ENCODE results near the gene AIPL1. TPM values are rescaled to one million over a fixed set of nuclear protein-coding genes. Genes with fewer than 3 reads are reported as not detected.

Gene AIPL1
- total RNA-seq, 3 donors from 2014 or later (not counting 1 experiment from before 2014, with no cell fraction given): not detected

DNA sequence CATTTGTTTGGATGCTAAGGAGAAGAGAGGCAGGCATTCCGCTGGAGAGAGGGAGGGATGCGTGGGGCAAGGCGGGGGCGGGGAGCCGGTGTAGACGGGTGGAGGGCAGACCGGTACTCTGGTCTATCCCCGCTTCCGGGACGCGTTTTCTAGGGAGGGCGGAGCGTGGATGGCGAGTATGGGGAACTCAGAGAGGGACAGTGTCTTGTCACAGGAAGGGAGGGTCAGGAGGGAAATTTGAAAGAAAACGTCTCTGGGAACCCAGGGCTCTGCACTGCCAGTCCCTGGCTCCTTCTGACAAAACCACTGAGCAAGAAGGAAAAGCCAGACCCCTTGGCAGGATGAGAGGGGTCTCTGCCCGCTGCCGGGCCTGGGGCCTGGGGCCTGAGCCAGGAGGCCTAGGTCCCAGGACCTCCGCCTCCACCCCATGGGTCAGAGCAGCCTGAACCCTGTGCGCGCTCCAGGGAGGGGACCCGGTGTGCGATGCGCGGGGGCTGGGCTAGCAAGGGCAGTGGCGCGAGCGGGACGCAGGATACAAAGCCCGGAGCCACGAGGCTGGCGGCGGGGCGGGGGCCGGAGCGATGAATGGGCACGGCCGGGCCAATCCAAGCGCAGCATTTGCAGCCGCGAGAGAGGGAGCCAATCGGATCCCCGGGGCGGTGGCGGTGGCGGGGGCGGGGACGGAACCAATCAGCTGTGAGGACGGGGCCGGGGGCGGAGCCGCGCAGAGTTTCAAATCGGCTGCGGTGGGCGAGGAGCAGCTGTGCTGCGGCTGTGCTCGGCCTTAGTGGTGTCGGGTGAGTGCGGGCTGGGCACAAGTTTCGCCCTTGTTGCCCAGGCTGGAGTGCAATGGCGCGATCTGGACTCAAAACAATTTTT, 9.0 kb upstream of the AIPL1 start, which contains the start of gene PIMREG:
Gene PIMREG, plus strand, starts transcription at position 764 of the 879 bp plus-strand sequence. CDS start 656 bp downstream, outside the sequence.
- Mint-ChIP-seq H3K9me3 (no peaks in the 10 kb centered on the region), H3K27me3 (ENCODE audit: low read depth in 2 of 2) (peaks cover 13 to 17% of the 10 kb centered on the region in 2 donors)

GRCh38 chr17:6442775-6443174, 7.9 kb upstream of the AIPL1 start:
- Histone ChIP-seq H3K4me1 (ENCODE audit: control insufficient read depth, insufficient read depth, low read length) (peaks cover 16% of the 10 kb centered on the region), H3K27ac (ENCODE audit: low read length) (no peak overlapping the region), H3K27me3 (ENCODE audit: control insufficient read depth, insufficient read depth, low read length) (no peaks in the 10 kb centered on the region), H3K9me3 (ENCODE audit: control insufficient read depth, insufficient read depth, low read length) (no peaks in the 10 kb centered on the region), H3K4me3 (ENCODE audit: low read length) (no peak overlapping the region), H3K36me3 (ENCODE audit: control insufficient read depth, insufficient read depth, low read length) (no peaks in the 10 kb centered on the region)
- DNase-seq (no peak), ATAC-seq (no peak)
- peaks cover 13 to 16% of the 10 kb centered on the region in 2 donors for H3K4me1 Mint-ChIP-seq
- peaks cover 13 to 20% of the 10 kb centered on the region in 2 donors for H3K27me3 Mint-ChIP-seq (ENCODE audit: low read depth in 2 of 2)
- TF ChIP-seq, protein P1, sequence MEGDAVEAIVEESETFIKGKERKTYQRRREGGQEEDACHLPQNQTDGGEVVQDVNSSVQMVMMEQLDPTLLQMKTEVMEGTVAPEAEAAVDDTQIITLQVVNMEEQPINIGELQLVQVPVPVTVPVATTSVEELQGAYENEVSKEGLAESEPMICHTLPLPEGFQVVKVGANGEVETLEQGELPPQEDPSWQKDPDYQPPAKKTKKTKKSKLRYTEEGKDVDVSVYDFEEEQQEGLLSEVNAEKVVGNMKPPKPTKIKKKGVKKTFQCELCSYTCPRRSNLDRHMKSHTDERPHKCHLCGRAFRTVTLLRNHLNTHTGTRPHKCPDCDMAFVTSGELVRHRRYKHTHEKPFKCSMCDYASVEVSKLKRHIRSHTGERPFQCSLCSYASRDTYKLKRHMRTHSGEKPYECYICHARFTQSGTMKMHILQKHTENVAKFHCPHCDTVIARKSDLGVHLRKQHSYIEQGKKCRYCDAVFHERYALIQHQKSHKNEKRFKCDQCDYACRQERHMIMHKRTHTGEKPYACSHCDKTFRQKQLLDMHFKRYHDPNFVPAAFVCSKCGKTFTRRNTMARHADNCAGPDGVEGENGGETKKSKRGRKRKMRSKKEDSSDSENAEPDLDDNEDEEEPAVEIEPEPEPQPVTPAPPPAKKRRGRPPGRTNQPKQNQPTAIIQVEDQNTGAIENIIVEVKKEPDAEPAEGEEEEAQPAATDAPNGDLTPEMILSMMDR (IDR thresholded peaks at IDR 0.05): no peak
- 76% methylated on average over 4 of the region's 6 CpGs for WGBS (ENCODE audit: insufficient coverage)
- H3K36me3 Mint-ChIP-seq: no peaks in the 10 kb centered on the region
- H3K4me3 Mint-ChIP-seq: peak overlapping the region; percentile 93
- intact Hi-C loops (cut with micrococcal nuclease): no loop called here
- H3K27ac Mint-ChIP-seq: no peak overlapping the region
- H3K9me3 Mint-ChIP-seq: no peaks in the 10 kb centered on the region

More for the DNA sequence above, 9.0 kb upstream of the AIPL1 start, which contains the start of gene PIMREG:
- Histone ChIP-seq H3K27ac (ENCODE audit: low read length) (no peak within 1 kb of the TSS), H3K9me3 (ENCODE audit: control insufficient read depth, insufficient read depth, low read length) (no peaks in the 10 kb centered on the region), H3K27me3 (ENCODE audit: control insufficient read depth, insufficient read depth, low read length) (no peaks in the 10 kb centered on the region), H3K4me3 (ENCODE audit: low read length) (peak within 1 kb of the TSS; percentile 60), H3K36me3 (ENCODE audit: control insufficient read depth, insufficient read depth, low read length) (no peaks in the 10 kb centered on the region), H3K4me1 (ENCODE audit: control insufficient read depth, insufficient read depth, low read length) (peaks cover 16% of the 10 kb centered on the region)
- intact Hi-C loops (cut with micrococcal nuclease): no loop called here
- DNase-seq: peak; percentile 87 to 91
- TF ChIP-seq, protein P1 (IDR thresholded peaks at IDR 0.05): no peak
- WGBS (ENCODE audit: insufficient coverage): under 1% methylated on average over 62 of the region's 62 CpGs
- H3K36me3 Mint-ChIP-seq: no peaks in the 10 kb centered on the region
- ATAC-seq: peak; percentile 96 to 98 (median 97)
- peaks cover 13 to 16% of the 10 kb centered on the region in 2 donors for H3K4me1 Mint-ChIP-seq
- H3K27ac Mint-ChIP-seq: peak within 1 kb of the TSS; percentile 29 to 82
- peak within 1 kb of the TSS; percentile 93 for H3K4me3 Mint-ChIP-seq

DNA sequence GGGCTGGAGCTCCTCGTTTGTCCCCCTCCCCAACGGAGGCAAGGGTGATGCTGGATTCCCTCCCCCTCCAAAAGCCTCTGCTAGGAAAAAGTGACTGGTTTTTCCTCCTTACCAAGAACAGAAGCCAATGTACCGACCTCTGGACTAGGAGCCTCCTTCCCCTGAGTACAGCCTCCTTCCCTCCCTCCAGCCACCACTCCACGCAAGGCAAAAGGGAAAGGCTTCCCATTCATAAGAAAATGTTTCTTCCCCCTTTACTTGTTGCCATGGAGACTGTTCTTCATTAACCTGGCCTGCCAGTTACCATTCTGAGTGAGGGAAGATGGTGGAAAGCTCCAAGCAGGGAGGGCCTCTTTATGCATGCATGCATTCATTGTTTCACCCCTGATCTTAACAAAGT, 5.0 kb upstream of the AIPL1 start:
- Histone ChIP-seq H3K27ac (ENCODE audit: low read length) (no peak overlapping the region), H3K9me3 (ENCODE audit: control insufficient read depth, insufficient read depth, low read length) (no peaks in the 10 kb centered on the region), H3K36me3 (ENCODE audit: control insufficient read depth, insufficient read depth, low read length) (no peaks in the 10 kb centered on the region), H3K4me3 (ENCODE audit: low read length) (no peak overlapping the region), H3K4me1 (ENCODE audit: control insufficient read depth, insufficient read depth, low read length) (peaks cover 16% of the 10 kb centered on the region), H3K27me3 (ENCODE audit: control insufficient read depth, insufficient read depth, low read length) (peaks cover 4% of the 10 kb centered on the region)
- no peaks in the 10 kb centered on the region for H3K9me3 Mint-ChIP-seq
- intact Hi-C loops (cut with micrococcal nuclease): no loop called here
- WGBS (ENCODE audit: insufficient coverage): 77% methylated on average over 4 of the region's 4 CpGs
- peaks cover 13 to 21% of the 10 kb centered on the region in 2 donors for H3K4me1 Mint-ChIP-seq
- H3K36me3 Mint-ChIP-seq: no peaks in the 10 kb centered on the region
- H3K27me3 Mint-ChIP-seq (ENCODE audit: low read depth in 2 of 2): peaks cover 23 to 31% of the 10 kb centered on the region in 2 donors
- H3K27ac Mint-ChIP-seq: no peak overlapping the region
- TF ChIP-seq, protein P1 (IDR thresholded peaks at IDR 0.05): no peak
- ATAC-seq: no peak
- DNase-seq: no peak
- no peak overlapping the region for H3K4me3 Mint-ChIP-seq

All from natural killer cell (primary cell).